LNCaP clone FGC (cell line): ENCODE data around the gene HLA-DRA.

Source experiments
- DNase-seq: peaks from one replicate; pipeline ENCODE4 v3.0.0-alpha.2; 2011; ENCODE audit warnings: low read depth
- H3K4me3 ChIP-seq: 2 replicates; pipeline ENCODE4 v1.5.1; 2011; ENCODE audit warnings: mild to moderate bottlenecking, low read depth, low read length, control low read depth
- CTCF ChIP-seq: IDR thresholded peaks from 2 replicates; pipeline ENCODE4 v1.5.1; 2012; ENCODE audit warnings: mild to moderate bottlenecking; ENCODE audit not compliant: control insufficient read depth, insufficient read depth; ENCODE audit errors: extremely low read depth

HLA-DRA gene

GRCh38 chr6:32439602-32440214 lies at the start of gene HLA-DRA:
Gene HLA-DRA (plus strand): TSS chr6:32439887. CDS start chr6:32439951, 64 bp downstream.
- TF ChIP-seq CTCF: no peak
- DNase-seq: peak; percentile 19
- no peak within 1 kb of the TSS for H3K4me3 ChIP-seq

GRCh38 chr6:32391505-32391904 lies 48.2 kb upstream of the HLA-DRA start:
- no peak overlapping the region for H3K4me3 ChIP-seq
- no peak for TF ChIP-seq CTCF
- DNase-seq: no peak

GRCh38 chr6:32393665-32394420 lies 45.8 kb upstream of the HLA-DRA start:
- TF ChIP-seq CTCF: peak; percentile 13; the same call in 1 of the 2 replicates

GRCh38 chr6:32396028-32396427 lies 43.7 kb upstream of the HLA-DRA start:
- DNase-seq: no peak
- no peak for TF ChIP-seq CTCF
- no peak overlapping the region for H3K4me3 ChIP-seq

More at GRCh38 chr6:32393665-32394420, 45.8 kb upstream of the HLA-DRA start:
- no peak overlapping the region for H3K4me3 ChIP-seq
- DNase-seq: no peak

- no peak for TF ChIP-seq CTCF
- H3K4me3 ChIP-seq: no peak overlapping the region
- DNase-seq: no peak
Observed at GRCh38 chr6:32397252-32397920, 42.3 kb upstream of the HLA-DRA start.

- TF ChIP-seq CTCF: no peak
- no peak overlapping the region for H3K4me3 ChIP-seq
- DNase-seq: no peak
Observed at GRCh38 chr6:32401284-32401963, 38.3 kb upstream of the HLA-DRA start.
